ENCODE data around the gene CCM2.

The CCM2 gene

GRCh38 chr7:45070254-45070642 lies 70.2 kb downstream of the CCM2 start:
- no peak for TF ChIP-seq TAF1 (IDR thresholded peaks at IDR 0.05; ENCODE audit: borderline replicate concordance, insufficient read depth, low read length)
- TF ChIP-seq REST (IDR thresholded peaks at IDR 0.05; ENCODE audit: insufficient read depth in 1 of 2, low read depth in 2 of 2, low read length in 2 of 2), result no peak
- TF ChIP-seq POLR2AphosphoS5 (IDR thresholded peaks at IDR 0.05; ENCODE audit: low read depth, low read length), result no peak
- TF ChIP-seq SIN3A (IDR thresholded peaks at IDR 0.05; ENCODE audit: borderline replicate concordance, insufficient read depth, low read length), result no peak
- TF ChIP-seq FOXP2 (optimal IDR thresholded peaks at IDR 0.05; ENCODE audit: borderline replicate concordance, extremely low read depth, extremely low read length, insufficient read depth), result no peak

GRCh38 chr7:45071528-45071927 lies 71.5 kb downstream of the CCM2 start:
- TF ChIP-seq FOXP2 (optimal IDR thresholded peaks at IDR 0.05; ENCODE audit: borderline replicate concordance, extremely low read depth, extremely low read length, insufficient read depth) (no peak), SIN3A (IDR thresholded peaks at IDR 0.05; ENCODE audit: borderline replicate concordance, insufficient read depth, low read length) (no peak), TAF1 (IDR thresholded peaks at IDR 0.05; ENCODE audit: borderline replicate concordance, insufficient read depth, low read length) (no peak), POLR2AphosphoS5 (IDR thresholded peaks at IDR 0.05; ENCODE audit: low read depth, low read length) (no peak), REST (IDR thresholded peaks at IDR 0.05; ENCODE audit: insufficient read depth in 1 of 2, low read depth in 2 of 2, low read length in 2 of 2) (no peak)

GRCh38 chr7:45072131-45073030 lies 72.4 kb downstream of the CCM2 start:
- TF ChIP-seq SIN3A (IDR thresholded peaks at IDR 0.05; ENCODE audit: borderline replicate concordance, insufficient read depth, low read length), result no peak
- TF ChIP-seq FOXP2 (optimal IDR thresholded peaks at IDR 0.05; ENCODE audit: borderline replicate concordance, extremely low read depth, extremely low read length, insufficient read depth), result no peak
- TF ChIP-seq REST (IDR thresholded peaks at IDR 0.05; ENCODE audit: insufficient read depth in 1 of 2, low read depth in 2 of 2, low read length in 2 of 2), result no peak
- TF ChIP-seq POLR2AphosphoS5 (IDR thresholded peaks at IDR 0.05; ENCODE audit: low read depth, low read length), result no peak
- no peak for TF ChIP-seq TAF1 (IDR thresholded peaks at IDR 0.05; ENCODE audit: borderline replicate concordance, insufficient read depth, low read length)

- TF ChIP-seq SIN3A (IDR thresholded peaks at IDR 0.05; ENCODE audit: borderline replicate concordance, insufficient read depth, low read length) (no peak), REST (IDR thresholded peaks at IDR 0.05; ENCODE audit: insufficient read depth in 1 of 2, low read depth in 2 of 2, low read length in 2 of 2) (no peak), TAF1 (IDR thresholded peaks at IDR 0.05; ENCODE audit: borderline replicate concordance, insufficient read depth, low read length) (no peak), FOXP2 (optimal IDR thresholded peaks at IDR 0.05; ENCODE audit: borderline replicate concordance, extremely low read depth, extremely low read length, insufficient read depth) (no peak), POLR2AphosphoS5 (IDR thresholded peaks at IDR 0.05; ENCODE audit: low read depth, low read length) (no peak)
These were observed 73.2 kb downstream of the CCM2 start for GRCh38 chr7:45073031-45073785.

Measured in PFSK-1 (cell line).